ENCODE results near the gene EIF3F.

Gene EIF3F

GRCh38 chr11:7968686-7969085 lies 18.5 kb upstream of the EIF3F start:
- Mint-ChIP-seq H3K27me3 (ENCODE audit: low read depth, poor library complexity) (no peaks in the 10 kb centered on the region), H3K36me3 (ENCODE audit: low read depth) (no peaks in the 10 kb centered on the region), H3K27ac (no peak overlapping the region), H3K4me1 (no peaks in the 10 kb centered on the region), H3K4me3 (no peak overlapping the region), H3K9me3 (no peaks in the 10 kb centered on the region)
- TF ChIP-seq CTCF (IDR thresholded peaks at IDR 0.05), result no peak
- DNase-seq, result no peak

GRCh38 chr11:7969756-7970646 lies 17.1 kb upstream of the EIF3F start:
- H3K4me3 Mint-ChIP-seq, result no peak overlapping the region
- H3K36me3 Mint-ChIP-seq (ENCODE audit: low read depth), result no peaks in the 10 kb centered on the region
- DNase-seq, result no peak
- no peaks in the 10 kb centered on the region for H3K27me3 Mint-ChIP-seq (ENCODE audit: low read depth, poor library complexity)
- H3K9me3 Mint-ChIP-seq, result no peaks in the 10 kb centered on the region
- H3K4me1 Mint-ChIP-seq, result no peaks in the 10 kb centered on the region
- no peak overlapping the region for H3K27ac Mint-ChIP-seq
- TF ChIP-seq CTCF (IDR thresholded peaks at IDR 0.05), result no peak

- Mint-ChIP-seq H3K27me3 (ENCODE audit: low read depth, poor library complexity) (peaks cover 1% of the 10 kb centered on the region), H3K4me3 (no peak overlapping the region), H3K36me3 (ENCODE audit: low read depth) (no peaks in the 10 kb centered on the region), H3K27ac (no peak overlapping the region), H3K9me3 (no peaks in the 10 kb centered on the region), H3K4me1 (no peaks in the 10 kb centered on the region)
- no peak for TF ChIP-seq CTCF (IDR thresholded peaks at IDR 0.05)
- no peak for DNase-seq
Observed at GRCh38 chr11:7971846-7972245, 15.3 kb upstream of the EIF3F start.

- Mint-ChIP-seq H3K27me3 (ENCODE audit: low read depth, poor library complexity) (peaks cover 3% of the 10 kb centered on the region), H3K4me1 (no peaks in the 10 kb centered on the region), H3K9me3 (no peaks in the 10 kb centered on the region), H3K36me3 (ENCODE audit: low read depth) (no peaks in the 10 kb centered on the region), H3K4me3 (no peak overlapping the region), H3K27ac (no peak overlapping the region)
- no peak for DNase-seq
- TF ChIP-seq CTCF (IDR thresholded peaks at IDR 0.05), result no peak
Observed at GRCh38 chr11:7973011-7973410, 14.1 kb upstream of the EIF3F start.

GRCh38 chr11:7974668-7975067 lies 12.5 kb upstream of the EIF3F start:
- no peak for TF ChIP-seq CTCF (IDR thresholded peaks at IDR 0.05)
- Mint-ChIP-seq H3K4me1 (no peaks in the 10 kb centered on the region), H3K27me3 (ENCODE audit: low read depth, poor library complexity) (peaks cover 3% of the 10 kb centered on the region), H3K9me3 (no peaks in the 10 kb centered on the region), H3K36me3 (ENCODE audit: low read depth) (no peaks in the 10 kb centered on the region), H3K27ac (no peak overlapping the region), H3K4me3 (no peak overlapping the region)
- DNase-seq, result no peak

Data from nephron progenitor cell (in vitro differentiated cells).